Endothelial cell of umbilical vein (primary cell): ENCODE data around the gene ADRA2C. TPM values are rescaled to one million over a fixed set of nuclear protein-coding genes. Genes with fewer than 3 reads are reported as not detected.

Source experiments
- BruUV-seq: library from RNA; stranded (reverse); fragments of 400-500 nt; replicated peaks from 2 replicates; lab custom pipeline; 2021; lab: Mats Ljungman, UMichigan
- CTCF ChIA-PET: fragments of 300-600, 350-600 bp; sonication (Branson Sonifier 250); formaldehyde crosslinking; loops from one replicate; lab custom pipeline; 2021; ENCODE audit warnings: antibody characterized with exemption, inconsistent platforms; lab: Charles Lee
- POLR2A ChIA-PET: fragments of 300-600, 350-600 bp; sonication (Branson Sonifier 250); formaldehyde crosslinking; loops from one replicate; lab custom pipeline; 2021; ENCODE audit warnings: antibody characterized with exemption, inconsistent platforms; lab: Charles Lee
- DNase-seq: peaks from one replicate; pipeline ENCODE4 v3.0.0-alpha.2; 2011; ENCODE audit warnings: low read depth, low spot score
- FAIRE-seq: peaks from 2 replicates; lab custom pipeline; 2011; peaks lifted over from hg19 to GRCh38; lab: Jason Lieb, UNC
- H2AFZ ChIP-seq: 2 replicates; pipeline ENCODE4 v1.6.0; 2012; ENCODE audit warnings: low read depth, low read length, control low read depth, inconsistent platforms
- H3K27ac ChIP-seq: 2 replicates; pipeline ENCODE4 v1.5.1; 2011; ENCODE audit warnings: low read depth, mild to moderate bottlenecking, control low read depth, low read length, moderate library complexity; ENCODE audit not compliant: insufficient read depth
- H3K27me3 ChIP-seq, 2 experiments: 2 replicates each; pipeline versions ENCODE4 v1.6.0 to v1.6.1; 2011; ENCODE audit warnings: low read length in 2 of 2, mixed read lengths in 1 of 2; ENCODE audit not compliant: control insufficient read depth in 2 of 2, insufficient read depth in 2 of 2
- H3K36me3 ChIP-seq, 2 experiments: 2 replicates in 1 of 2; 3 replicates in 1 of 2; pipeline ENCODE4 v1.5.1; 2011; ENCODE audit warnings: low read length in 2 of 2, mild to moderate bottlenecking in 1 of 2, moderate library complexity in 1 of 2; ENCODE audit not compliant: control insufficient read depth in 2 of 2, insufficient read depth in 2 of 2; ENCODE audit errors: extremely low read depth in 1 of 2
- H3K4me1 ChIP-seq: 3 replicates; pipeline ENCODE4 v1.5.1; 2011; ENCODE audit warnings: mild to moderate bottlenecking, low read length; ENCODE audit not compliant: control insufficient read depth, insufficient read depth; ENCODE audit errors: extremely low read depth
- H3K4me2 ChIP-seq: 2 replicates; pipeline ENCODE4 v1.6.1; 2011; ENCODE audit warnings: low read length, control low read depth, mixed read lengths; ENCODE audit not compliant: insufficient read depth
- H3K4me3 ChIP-seq, 3 experiments: fragments of 200-600 bp in 1 of 3; sonication (generic), shearing (Covaris generic) in 1 of 3; replicated peaks in 1 of 3; 2 replicates each; pipeline ENCODE4 v1.5.1; 2011 to 2016; ENCODE audit warnings: control low read depth in 3 of 3, low read length in 3 of 3, mild to moderate bottlenecking in 2 of 3, inconsistent platforms in 1 of 3, low read depth in 1 of 3, moderate library complexity in 1 of 3; ENCODE audit not compliant: insufficient read depth in 1 of 3
- H3K79me2 ChIP-seq: 2 replicates; pipeline ENCODE4 v1.6.0; 2012; ENCODE audit warnings: low read length, inconsistent platforms; ENCODE audit not compliant: control insufficient read depth, insufficient read depth
- H3K9ac ChIP-seq: replicated peaks from 2 replicates; pipeline ENCODE3; 2011; ENCODE audit warnings: low read length, control low read depth; ENCODE audit not compliant: insufficient read depth; ENCODE audit errors: extremely low read depth
- H3K9me1 ChIP-seq: replicated peaks from 3 replicates; pipeline ENCODE4 v1.6.0; 2011; ENCODE audit warnings: mild to moderate bottlenecking, low read length; ENCODE audit not compliant: control insufficient read depth, insufficient read depth; ENCODE audit errors: extremely low read depth
- H3K9me3 ChIP-seq: replicated peaks from 2 replicates; pipeline ENCODE4 v1.5.1; 2012; ENCODE audit warnings: low read length, inconsistent platforms; ENCODE audit not compliant: control insufficient read depth, insufficient read depth
- H4K20me1 ChIP-seq: replicated peaks from 2 replicates; pipeline ENCODE3; 2011; ENCODE audit warnings: mild to moderate bottlenecking, low read length; ENCODE audit not compliant: control insufficient read depth, insufficient read depth; ENCODE audit errors: extremely low read depth
- CTCF ChIP-seq, 2 donors: IDR thresholded peaks; 1 replicate in 1 of 2; 2 replicates in 1 of 2; pipeline ENCODE4 v1.5.1; 2011; ENCODE audit warnings: low read length in 2 of 2, mild to moderate bottlenecking in 2 of 2, moderate library complexity in 2 of 2, control low read depth in 1 of 2, inconsistent platforms in 1 of 2, low read depth in 1 of 2; ENCODE audit not compliant: insufficient read depth in 1 of 2; ENCODE audit errors: extremely low read depth in 1 of 2
- EZH2 ChIP-seq: IDR thresholded peaks from 2 replicates; pipeline ENCODE4 v1.6.1; 2012; ENCODE audit warnings: borderline replicate concordance, low read depth, mild to moderate bottlenecking, moderate library complexity, low read length, inconsistent platforms; ENCODE audit not compliant: severe bottlenecking
- FOS ChIP-seq: IDR thresholded peaks from 2 replicates; pipeline ENCODE4 v1.6.1; 2011; ENCODE audit warnings: mild to moderate bottlenecking, low read length, moderate library complexity, borderline replicate concordance; ENCODE audit not compliant: insufficient read depth
- GATA2 ChIP-seq: IDR thresholded peaks from 2 replicates; pipeline ENCODE4 v1.7.0; 2011; ENCODE audit warnings: low read depth, mild to moderate bottlenecking, moderate library complexity, mixed read lengths, low read length; ENCODE audit not compliant: insufficient read length, insufficient read depth
- JUN ChIP-seq: IDR thresholded peaks from 2 replicates; pipeline ENCODE4 v1.6.1; 2011; ENCODE audit warnings: borderline replicate concordance, low read depth; ENCODE audit not compliant: insufficient read length, insufficient read depth
- MAX ChIP-seq: IDR thresholded peaks from 2 replicates; pipeline ENCODE4 v1.6.1; 2011; ENCODE audit not compliant: insufficient read depth, insufficient read length
- MYC ChIP-seq: IDR thresholded peaks from one replicate; pipeline ENCODE4 v1.6.1; 2011; ENCODE audit warnings: mild to moderate bottlenecking, low read depth, low read length
- POLR2A ChIP-seq: IDR thresholded peaks from 2 replicates; pipeline ENCODE4 v1.6.1; 2012; ENCODE audit warnings: low read depth, mild to moderate bottlenecking, control low read depth, low read length
- POLR2AphosphoS5 ChIP-seq: IDR thresholded peaks from 2 replicates; pipeline ENCODE4 v1.6.1; 2012; ENCODE audit warnings: low read depth, mild to moderate bottlenecking, control low read depth, low read length, moderate library complexity; ENCODE audit not compliant: insufficient read depth
- dilution Hi-C: fragments of 300-500 bp; cut with MboI; formaldehyde crosslinking; loops from one replicate; pipeline ENCODE4 v1.15.0; 2019; ENCODE audit warnings: low sequenced_read_pairs; ENCODE audit not compliant: extremely low pct_ligation_motif_present
- intact Hi-C: fragments of 100-400 bp; cut with micrococcal nuclease; formaldehyde crosslinking; loops from one replicate; pipeline ENCODE4 v1.10.0; 2022
- polyA plus RNA-seq, 4 experiments: library from polyadenylated mRNA; depleted of rRNA in 3 of 4; stranded (reverse) in 3 of 4; unstranded in 1 of 4; fragments of >200 nt; gene quantifications; 2 replicates each; pipeline versions ENCODE4 v1.2.1 to v1.2.3, GENCODE V29; 2011 to 2012; ENCODE audit warnings: missing spikeins in 1 of 4
- total RNA-seq: library from RNA; stranded (reverse); gene quantifications from 2 replicates; pipeline ENCODE4 v1.2.3, GENCODE V29; 2021

ADRA2C gene
- total and polyA plus RNA-seq, 2 donors (not counting 3 experiments of a cell fraction or from before 2014, with no cell fraction given) = 0.03 to 0.40 TPM

- H3K36me3 ChIP-seq = no peaks in the 10 kb centered on the region
- H3K4me1 ChIP-seq = no peaks in the 10 kb centered on the region
- H4K20me1 ChIP-seq = no peaks in the 10 kb centered on the region
- FAIRE-seq (no peak), DNase-seq (no peak)
- no peak overlapping the region for H2AFZ ChIP-seq
- H3K4me2 ChIP-seq = no peak overlapping the region
- no peak for TF ChIP-seq POLR2AphosphoS5
- TF ChIP-seq MAX = no peak
- no peak for TF ChIP-seq GATA2
- TF ChIP-seq EZH2 = no peak
- no peak for TF ChIP-seq POLR2A
- TF ChIP-seq MYC = no peak
- TF ChIP-seq JUN = no peak
- no peak for TF ChIP-seq FOS
- TF ChIP-seq CTCF (IDR thresholded peaks at IDR 0.05; ENCODE audit: extremely low read depth in 1 of 2, insufficient read depth in 1 of 2, low read depth in 1 of 2, low read length in 2 of 2) = no peak
- H3K9me1 ChIP-seq = no peaks in the 10 kb centered on the region
- ChIA-PET CTCF (no interaction called here), POLR2A (no interaction called here)
- H3K9me3 ChIP-seq = no peaks in the 10 kb centered on the region
- no peaks in the 10 kb centered on the region for H3K79me2 ChIP-seq
- H3K9ac ChIP-seq = no peak overlapping the region
- no peak overlapping the region for H3K27ac ChIP-seq
- no TSS peak for BruUV-seq
- H3K4me3 ChIP-seq = no peak overlapping the region
- H3K27me3 ChIP-seq = no peaks in the 10 kb centered on the region
- dilution Hi-C loops (no loop called here), intact Hi-C loops (no loop called here)
These were observed 15.2 kb downstream of the ADRA2C start for GRCh38 chr4:3781193-3781886.
